HG02642 (cell line): ENCODE data around the gene KRTAP29-1.
"Not testable (repeated sequence)": the region's sequence is repeated elsewhere in the genome, so short reads cannot be mapped to it uniquely, and the experiment has no call there.

ENCODE experiments used
- ATAC-seq: cut with Tn5 transposase; IDR thresholded peaks from one replicate; pipeline ENCODE4 v1.9.1; 2021; ENCODE audit warnings: mild to moderate bottlenecking; ENCODE audit not compliant: unreplicated experiment, poor library complexity

The KRTAP29-1 gene

GRCh38 chr17:41301916-41302901 is at the start of gene KRTAP29-1:
KRTAP29-1 (minus strand) TSS chr17:41302851; CDS start chr17:41302851, 0 bp downstream.
- no peak for ATAC-seq

- ATAC-seq, result no peak
Measured at GRCh38 chr17:41351177-41351576, 48.5 kb upstream of the KRTAP29-1 start.

GRCh38 chr17:41350381-41350878 is 47.8 kb upstream of the KRTAP29-1 start, which contains the start of gene KRT33A:
KRT33A (minus strand) TSS chr17:41350828; CDS start chr17:41350767, 61 bp downstream.
- ATAC-seq, result not testable (repeated sequence)

GRCh38 chr17:41347869-41348760 is 45.5 kb upstream of the KRTAP29-1 start:
- no peak for ATAC-seq

- ATAC-seq, result not testable (repeated sequence)
Measured at GRCh38 chr17:41346421-41346820, 43.8 kb upstream of the KRTAP29-1 start.

GRCh38 chr17:41345992-41346391 is 43.3 kb upstream of the KRTAP29-1 start:
- no peak for ATAC-seq

- ATAC-seq, result no peak
Measured at GRCh38 chr17:41343029-41343428, 40.4 kb upstream of the KRTAP29-1 start.

- no peak for ATAC-seq
Measured at GRCh38 chr17:41340934-41341861, 38.5 kb upstream of the KRTAP29-1 start.

GRCh38 chr17:41340494-41340893 is 37.8 kb upstream of the KRTAP29-1 start:
- ATAC-seq, result no peak

- ATAC-seq, result no peak
Measured at GRCh38 chr17:41339571-41340172, 37.0 kb upstream of the KRTAP29-1 start.

GRCh38 chr17:41338961-41339485 is 36.4 kb upstream of the KRTAP29-1 start:
- ATAC-seq, result no peak

- ATAC-seq, result no peak
Measured at GRCh38 chr17:41335747-41336146, 33.1 kb upstream of the KRTAP29-1 start.

- no peak for ATAC-seq
Measured at GRCh38 chr17:41334385-41335305, 32.0 kb upstream of the KRTAP29-1 start.

GRCh38 chr17:41333836-41334235 is 31.2 kb upstream of the KRTAP29-1 start:
- ATAC-seq, result no peak

- ATAC-seq, result no peak
Measured at GRCh38 chr17:41333098-41333497, 30.4 kb upstream of the KRTAP29-1 start.

- ATAC-seq, result no peak
Measured at GRCh38 chr17:41332239-41332638, 29.6 kb upstream of the KRTAP29-1 start.

- no peak for ATAC-seq
Measured at GRCh38 chr17:41331606-41332005, 29.0 kb upstream of the KRTAP29-1 start.
